Astrocyte of the spinal cord (primary cell): ENCODE results near the gene NTN1.

Source experiments
- DNase-seq: peaks from one replicate; pipeline ENCODE4 v3.0.0; 2011; ENCODE audit warnings: low read depth, low spot score
- H3K4me3 ChIP-seq: 2 replicates; pipeline ENCODE4 v1.5.1; 2011; ENCODE audit warnings: low read depth, mild to moderate bottlenecking, low read length, moderate library complexity
- CTCF ChIP-seq: IDR thresholded peaks from 2 replicates; pipeline ENCODE4 v1.5.1; 2012; ENCODE audit warnings: low read depth, mild to moderate bottlenecking, low read length, inconsistent platforms
- in situ Hi-C: cut with HindIII; loops from 2 replicates; pipeline ENCODE4 v1.10.0; 2017; ENCODE audit warnings: low sequenced_read_pairs

The NTN1 gene

DNA sequence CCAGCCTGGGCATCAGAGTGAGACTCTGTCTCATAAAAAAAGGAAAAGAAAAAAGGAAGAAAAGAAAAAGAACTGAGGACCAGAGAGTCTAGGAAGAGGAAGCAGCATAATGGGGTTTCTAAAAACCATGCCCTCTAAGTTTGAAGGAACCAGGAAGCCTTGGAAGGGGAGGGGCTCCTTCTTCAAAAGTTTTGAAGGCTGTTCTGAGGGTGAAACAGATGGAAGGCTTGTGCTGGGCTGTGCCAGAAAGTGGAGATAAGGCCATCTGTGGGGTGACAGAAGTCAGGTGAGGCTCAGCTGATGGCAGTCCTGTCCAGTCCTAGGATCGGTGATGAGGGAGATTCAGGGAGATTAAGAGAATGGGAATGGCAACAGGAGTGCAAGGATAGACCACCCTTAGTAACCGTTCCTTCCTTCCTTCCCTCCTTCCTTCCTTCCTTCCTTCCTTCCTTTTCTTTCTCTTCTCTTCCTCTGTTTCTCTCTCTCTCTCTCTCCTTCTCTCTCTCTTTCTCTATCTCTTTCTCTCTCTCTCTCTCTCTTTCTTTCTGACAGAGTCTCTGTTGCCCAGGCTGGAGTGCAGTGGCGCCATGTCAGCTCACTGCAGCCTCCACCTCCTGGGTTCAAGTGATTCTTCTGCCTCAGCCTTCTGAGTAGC, 182.6 kb downstream of the NTN1 start:
- no peak for DNase-seq
- TF ChIP-seq CTCF = no peak
- in situ Hi-C loops = no loop called here
- H3K4me3 ChIP-seq = no peak overlapping the region

GRCh38 chr17:9204637-9205329, 183.5 kb downstream of the NTN1 start:
- in situ Hi-C loops = no loop called here
- TF ChIP-seq CTCF = no peak

GRCh38 chr17:9205520-9206409, 184.5 kb downstream of the NTN1 start:
- no peak overlapping the region for H3K4me3 ChIP-seq
- in situ Hi-C loops = no loop called here
- no peak for DNase-seq
- no peak for TF ChIP-seq CTCF

More at GRCh38 chr17:9204637-9205329, 183.5 kb downstream of the NTN1 start:
- no peak overlapping the region for H3K4me3 ChIP-seq
- DNase-seq = no peak

GRCh38 chr17:9206410-9206703, 185.0 kb downstream of the NTN1 start:
- in situ Hi-C loops = no loop called here
- no peak overlapping the region for H3K4me3 ChIP-seq
- TF ChIP-seq CTCF = no peak
- DNase-seq = no peak

GRCh38 chr17:9206741-9207332, 185.5 kb downstream of the NTN1 start:
- no peak for DNase-seq
- H3K4me3 ChIP-seq = no peak overlapping the region
- in situ Hi-C loops = no loop called here
- TF ChIP-seq CTCF = no peak

DNA sequence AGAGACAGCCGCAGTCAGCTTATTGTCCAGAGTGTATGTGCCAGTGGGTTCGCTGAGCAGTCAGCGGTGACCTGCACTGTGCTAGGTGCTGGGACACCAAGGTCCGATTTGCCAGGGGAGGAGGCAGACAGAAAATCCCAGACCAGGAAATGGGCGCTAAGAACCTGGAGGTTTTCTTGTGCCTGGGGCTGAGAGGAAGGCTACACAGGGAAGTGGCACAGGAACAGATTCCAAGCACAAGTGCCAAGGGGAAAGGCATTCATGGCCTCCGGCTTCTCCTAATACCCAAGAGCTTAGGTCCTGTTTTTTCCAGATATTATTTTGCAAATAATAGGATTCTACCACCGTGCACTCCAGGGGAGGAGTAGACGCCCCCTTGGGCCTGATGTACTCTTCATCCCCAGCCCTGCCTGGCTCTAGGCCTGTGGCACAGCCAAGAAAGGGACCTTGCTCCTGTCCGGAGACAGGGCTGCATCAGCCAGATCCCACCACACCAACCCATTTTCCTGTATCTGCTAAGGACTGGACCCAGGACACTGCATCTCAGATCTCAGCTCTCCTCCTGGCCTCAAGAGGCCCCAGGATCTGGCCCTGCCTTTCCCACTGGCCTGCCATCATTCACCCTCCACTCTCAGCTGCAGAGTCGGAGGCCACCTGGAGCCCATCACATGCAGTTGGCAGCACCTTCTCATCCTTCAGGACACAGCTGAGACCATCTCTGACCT, 187.2 kb downstream of the NTN1 start:
- in situ Hi-C loops = no loop called here
- no peak overlapping the region for H3K4me3 ChIP-seq
- TF ChIP-seq CTCF = no peak
- DNase-seq = no peak
